Left kidney (tissue), 2 donors: Measurements from ENCODE around the gene KCNQ1. TPM values are rescaled to one million over a fixed set of nuclear protein-coding genes. Genes with fewer than 3 reads are reported as not detected.

Experiments
- DNase-seq: peaks from one replicate; pipeline ENCODE4 v3.0.0-alpha.2; 2013
- polyA plus RNA-seq: library from polyadenylated mRNA; unstranded; fragments of 120-200 nt; gene quantifications from one replicate; pipeline ENCODE4 v1.2.1, GENCODE V29; 2013; ENCODE audit not compliant: insufficient read length

Gene KCNQ1
- polyA plus RNA-seq, 1 donor, result 9.1 TPM

DNA sequence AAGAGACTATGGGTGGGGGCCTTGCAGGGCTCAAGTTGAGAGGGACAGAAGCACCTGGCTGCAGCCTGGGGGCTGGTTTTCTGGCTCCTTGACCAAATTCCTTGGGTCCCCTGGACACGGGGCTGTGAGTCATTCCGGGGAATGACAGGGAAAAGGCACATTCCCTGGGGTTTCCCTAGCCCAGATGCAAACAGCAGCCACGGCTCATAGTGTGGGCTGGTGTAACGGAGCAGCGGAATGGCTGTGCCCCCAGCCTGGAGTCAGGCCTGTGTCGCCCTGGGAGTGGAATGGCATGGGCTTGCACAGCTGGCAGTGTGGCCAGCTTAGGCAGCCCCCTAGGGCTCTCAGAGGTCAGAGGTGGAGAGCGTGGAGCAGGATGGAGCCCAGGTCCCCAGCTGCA is 332.6 kb downstream of the KCNQ1 start:
- DNase-seq, result no peak

DNA sequence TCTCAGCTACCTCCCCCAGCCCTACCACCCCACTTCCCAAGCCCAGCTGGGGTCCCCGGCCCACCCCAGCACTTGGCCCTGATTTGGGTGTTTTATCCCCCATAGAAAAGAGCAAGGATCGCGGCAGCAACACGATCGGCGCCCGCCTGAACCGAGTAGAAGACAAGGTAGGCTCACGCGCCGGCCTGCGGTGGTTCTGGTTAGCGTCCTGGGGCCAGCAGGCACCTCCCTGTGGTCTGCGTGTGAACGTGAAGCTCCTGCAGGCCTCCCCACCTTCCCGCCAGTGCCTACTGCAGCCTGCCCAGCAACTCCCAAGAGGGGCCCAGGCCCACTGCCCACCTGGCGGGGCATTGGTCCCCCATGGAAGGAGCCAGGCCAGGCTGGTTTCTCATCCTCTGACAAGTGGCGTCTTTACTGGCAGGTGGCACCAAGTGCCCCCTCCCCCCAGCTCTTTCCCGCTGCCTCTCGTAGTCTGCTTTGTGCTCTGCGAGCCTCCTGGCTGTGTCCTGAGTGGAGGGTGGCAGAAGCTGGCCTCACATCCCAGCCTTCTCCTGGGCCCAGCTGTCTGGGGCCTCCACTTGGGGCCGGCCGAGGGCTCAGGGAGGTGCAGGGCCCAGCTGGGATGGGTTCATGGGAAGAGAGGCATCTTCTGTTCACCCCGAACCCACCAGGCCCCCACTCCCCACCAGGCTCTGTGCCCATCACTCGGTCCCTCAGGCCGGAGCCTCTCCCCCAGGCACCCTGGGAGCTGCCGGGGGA is 333.2 kb downstream of the KCNQ1 start:
- no peak for DNase-seq

DNA sequence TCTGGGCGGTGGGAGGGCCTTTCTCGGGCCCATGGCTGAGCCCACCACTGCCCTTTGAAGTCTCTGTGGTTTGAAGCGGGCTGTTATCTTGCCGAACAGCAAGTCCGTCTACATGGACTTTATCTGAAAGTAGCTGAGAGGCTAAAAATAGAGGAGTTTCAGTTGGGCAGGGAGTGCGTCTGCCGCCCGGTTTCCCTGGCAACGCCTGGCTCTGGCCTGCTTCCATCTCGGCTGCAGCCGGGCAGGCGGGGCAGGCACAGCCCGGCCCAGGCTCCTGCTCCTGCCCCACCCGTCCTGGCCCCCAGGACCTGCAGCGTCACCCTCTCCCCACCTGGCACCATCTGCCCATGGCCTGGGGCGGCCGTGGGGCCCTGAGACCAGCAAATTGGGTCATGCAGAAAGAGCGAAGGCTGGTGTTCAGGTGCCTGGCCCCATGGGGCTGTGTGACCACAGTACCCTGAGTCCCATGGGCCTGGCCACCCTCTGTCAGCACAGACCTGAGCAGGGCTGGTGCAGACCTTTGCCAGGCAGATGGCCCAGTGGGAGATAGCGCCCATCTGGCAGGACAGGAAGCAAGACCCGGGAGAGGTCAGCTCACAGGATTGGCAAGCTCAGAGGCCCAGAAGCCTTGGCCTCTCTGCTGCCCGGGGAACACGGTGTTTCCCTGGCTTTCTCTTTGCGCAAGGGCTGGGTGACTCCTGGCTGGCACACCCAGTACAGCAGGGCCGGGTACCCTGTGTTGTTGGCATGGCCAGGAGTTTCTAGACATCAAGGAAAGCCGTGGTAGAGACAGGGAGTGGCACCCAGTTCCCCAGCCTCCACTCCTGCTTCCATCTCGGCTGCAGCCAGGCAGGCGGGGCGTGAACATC is 334.1 kb downstream of the KCNQ1 start:
- no peak for DNase-seq

DNA sequence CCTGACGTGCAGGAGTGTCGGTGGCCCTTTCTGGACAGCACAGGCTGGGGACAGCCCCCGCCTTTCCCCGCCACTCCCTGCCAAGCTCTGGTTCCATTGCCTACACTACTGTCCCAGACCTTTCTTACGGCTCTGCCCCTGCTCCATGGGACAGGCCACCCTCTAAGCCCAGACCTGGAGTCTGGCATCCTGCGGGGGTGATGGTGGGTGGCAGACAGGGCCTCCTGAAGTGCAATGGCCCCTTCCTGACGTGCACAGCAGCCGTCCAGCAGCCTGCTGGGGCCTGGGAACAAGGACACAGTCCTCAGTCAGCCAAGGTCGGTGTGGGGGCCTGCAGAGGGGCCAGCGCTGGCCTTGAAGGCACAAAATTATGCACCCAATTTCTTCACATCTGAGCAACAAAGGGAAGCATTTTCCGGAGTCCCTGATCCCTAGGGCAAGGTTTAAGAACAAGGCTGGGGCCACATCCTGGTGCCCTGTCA is 334.7 kb downstream of the KCNQ1 start:
- DNase-seq, result no peak

DNA sequence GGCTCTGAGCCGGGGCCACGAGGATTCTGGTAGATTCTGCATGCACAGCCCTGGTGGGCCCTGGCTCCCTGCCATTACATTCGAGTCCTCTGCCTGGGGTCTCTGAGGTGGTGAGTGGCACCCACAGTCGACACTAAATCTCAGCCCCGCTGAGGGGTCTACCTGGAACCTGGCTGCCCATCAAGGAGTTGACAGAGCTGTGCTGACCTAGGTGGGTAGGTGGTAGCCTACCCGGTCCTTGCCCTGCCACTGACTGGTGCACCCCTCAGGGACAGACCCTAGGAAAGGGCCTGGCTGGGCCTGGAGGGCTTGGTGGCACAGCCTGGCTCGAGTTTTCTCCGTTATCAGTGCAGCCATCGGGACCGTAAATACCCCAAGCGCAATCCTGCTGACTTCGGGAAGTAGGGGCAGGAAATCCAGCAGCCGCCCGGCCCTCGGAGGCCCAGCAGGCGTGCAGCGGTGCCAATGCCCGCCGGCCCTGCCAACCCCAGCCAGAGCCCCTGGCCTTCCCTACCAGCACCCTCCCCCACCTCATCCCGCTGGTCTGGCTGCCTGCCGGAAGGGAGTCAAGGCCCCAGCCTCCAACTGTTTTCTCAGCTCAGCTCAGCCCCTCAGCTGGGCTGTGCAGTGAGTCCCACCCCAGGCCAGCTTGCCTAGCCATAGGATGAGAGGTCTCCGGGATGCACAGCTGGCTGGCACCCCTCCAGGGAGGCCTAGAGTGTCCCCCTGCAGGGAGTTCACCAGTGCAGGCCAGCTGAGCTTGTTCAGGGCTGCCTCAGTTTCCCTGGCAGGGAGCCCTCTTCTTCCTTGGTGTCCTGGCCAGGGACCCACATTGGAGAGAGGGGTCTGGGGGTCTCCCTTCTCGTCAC is 335.4 kb downstream of the KCNQ1 start:
- DNase-seq, result no peak

DNA sequence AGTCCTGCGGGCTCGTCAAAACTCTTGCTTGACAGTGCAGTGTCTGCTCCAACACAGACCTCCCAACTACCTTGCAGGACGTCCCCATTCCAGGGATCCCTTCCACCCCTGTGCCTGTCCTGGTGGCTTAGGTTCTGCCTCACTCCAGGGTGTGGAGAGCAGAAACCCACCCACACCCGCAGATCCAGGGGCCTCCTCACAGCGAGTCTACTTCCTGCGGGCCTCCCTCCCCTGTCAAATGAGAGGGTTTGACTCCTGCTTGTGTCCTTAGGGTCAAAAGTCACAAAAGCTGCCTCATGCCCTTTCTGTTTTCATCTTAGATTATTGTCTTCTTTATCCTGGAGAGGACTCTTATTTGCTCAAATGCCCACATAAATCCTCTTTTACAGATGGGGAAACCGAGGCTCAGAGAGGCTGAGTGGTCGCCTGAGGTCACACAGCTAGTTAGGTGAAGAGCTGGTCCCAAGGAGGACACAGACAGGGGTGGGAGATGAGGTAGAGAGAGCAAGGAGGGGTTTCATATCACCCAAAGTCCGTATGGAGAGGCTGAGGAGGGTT is 336.1 kb downstream of the KCNQ1 start:
- no peak for DNase-seq

DNA sequence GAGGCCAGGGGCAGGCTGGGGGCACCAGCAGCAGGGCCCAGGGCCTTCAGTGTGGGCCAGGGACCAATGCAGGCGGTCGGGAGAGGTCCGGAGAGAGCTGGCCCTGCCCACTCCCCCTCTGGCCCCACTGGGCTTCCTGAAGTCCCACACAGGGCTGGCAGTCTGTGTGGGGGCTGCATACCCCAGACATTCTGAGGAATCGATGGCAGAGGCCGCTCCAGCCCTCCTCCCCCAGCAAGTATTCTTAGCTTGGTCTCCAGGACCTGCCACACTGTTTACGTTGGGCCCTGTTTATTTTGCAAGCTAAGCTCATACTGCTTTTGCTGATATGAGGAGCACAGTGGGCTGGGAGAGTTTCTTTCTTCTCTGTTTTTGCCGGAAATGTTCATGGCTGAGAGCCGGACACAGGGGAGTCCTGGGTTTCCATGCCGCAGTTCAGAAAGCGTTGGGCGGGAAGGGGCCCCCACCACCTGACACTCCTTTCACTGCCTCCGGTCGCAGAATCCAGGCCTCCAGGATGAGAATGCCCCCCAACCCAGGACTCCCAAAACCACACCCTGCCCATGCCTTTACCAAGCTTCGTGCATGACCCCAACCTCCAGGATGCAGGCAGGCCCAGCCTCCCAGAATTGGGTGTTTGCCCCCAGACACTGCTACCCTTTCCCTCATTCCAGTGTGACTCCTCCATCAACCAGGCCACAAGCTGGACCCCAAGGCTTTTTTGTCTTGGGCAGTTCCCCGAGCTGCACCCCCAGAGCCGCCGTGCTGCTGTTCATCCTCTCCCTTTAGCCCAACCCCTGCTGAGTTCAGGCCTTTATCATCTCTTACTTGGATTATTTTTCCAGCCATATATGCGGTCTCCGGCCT is 336.8 kb downstream of the KCNQ1 start:
- no peak for DNase-seq

DNA sequence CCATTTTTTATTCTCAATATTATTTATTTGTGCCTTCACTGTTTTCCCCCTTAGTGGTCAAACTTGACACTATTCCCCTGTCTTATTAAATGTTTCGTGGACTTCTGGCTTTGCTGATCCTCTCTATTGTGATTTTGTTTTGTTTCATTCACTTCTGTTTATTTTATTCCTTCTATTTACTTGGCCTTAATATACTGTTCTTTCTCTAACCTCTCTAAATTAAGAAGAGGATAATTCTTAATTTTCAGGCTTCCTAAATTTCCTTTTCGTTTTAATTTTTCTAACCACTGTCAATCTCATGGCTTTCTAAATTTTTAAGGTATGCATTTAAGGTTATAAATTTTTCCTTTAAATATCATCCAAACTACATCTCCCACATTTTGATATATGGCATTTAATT is 338.0 kb downstream of the KCNQ1 start:
- DNase-seq, result no peak

DNA sequence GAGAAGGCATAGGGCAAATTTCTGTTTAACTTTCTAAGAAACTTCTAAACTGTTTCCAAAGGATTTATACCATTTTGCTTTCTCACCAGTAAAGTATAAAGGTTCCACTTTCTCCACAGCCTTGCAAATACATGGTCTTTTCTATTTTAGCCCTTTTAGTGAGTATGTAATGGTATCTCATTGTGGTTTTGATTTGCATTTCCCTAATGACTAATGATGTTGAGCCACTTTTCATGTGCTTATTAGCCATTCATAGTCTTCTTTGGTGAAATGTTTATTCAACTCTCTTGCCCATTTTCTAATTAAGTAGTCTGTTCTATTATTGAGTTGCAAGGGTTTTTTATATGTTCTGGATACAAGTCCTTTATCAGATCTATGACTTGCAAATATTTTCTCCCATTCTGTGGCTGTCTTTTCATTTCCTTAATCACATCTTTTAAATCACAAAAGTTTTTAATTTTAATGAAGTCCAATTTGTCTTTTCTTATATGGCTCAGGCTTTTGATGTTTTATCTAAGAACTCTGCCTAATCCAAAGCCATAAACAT is 338.8 kb downstream of the KCNQ1 start:
- no peak for DNase-seq

DNA sequence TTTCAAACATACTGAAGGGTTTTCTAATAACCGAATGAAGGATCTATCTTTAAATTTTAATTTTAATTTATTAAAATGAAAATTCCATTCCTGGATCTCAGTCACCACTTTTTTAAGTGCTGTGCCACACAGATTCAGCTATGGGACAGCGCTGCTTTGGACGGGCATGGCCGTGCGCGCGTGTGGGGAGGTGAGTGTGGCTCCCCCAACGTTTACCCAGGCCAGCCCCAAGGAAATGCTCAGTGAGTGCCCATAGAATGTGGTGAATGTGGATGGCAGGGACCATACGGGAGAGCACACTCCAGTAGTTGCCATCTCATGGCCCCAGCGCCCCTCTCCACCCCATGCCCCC is 343.0 kb downstream of the KCNQ1 start:
- no peak for DNase-seq

DNA sequence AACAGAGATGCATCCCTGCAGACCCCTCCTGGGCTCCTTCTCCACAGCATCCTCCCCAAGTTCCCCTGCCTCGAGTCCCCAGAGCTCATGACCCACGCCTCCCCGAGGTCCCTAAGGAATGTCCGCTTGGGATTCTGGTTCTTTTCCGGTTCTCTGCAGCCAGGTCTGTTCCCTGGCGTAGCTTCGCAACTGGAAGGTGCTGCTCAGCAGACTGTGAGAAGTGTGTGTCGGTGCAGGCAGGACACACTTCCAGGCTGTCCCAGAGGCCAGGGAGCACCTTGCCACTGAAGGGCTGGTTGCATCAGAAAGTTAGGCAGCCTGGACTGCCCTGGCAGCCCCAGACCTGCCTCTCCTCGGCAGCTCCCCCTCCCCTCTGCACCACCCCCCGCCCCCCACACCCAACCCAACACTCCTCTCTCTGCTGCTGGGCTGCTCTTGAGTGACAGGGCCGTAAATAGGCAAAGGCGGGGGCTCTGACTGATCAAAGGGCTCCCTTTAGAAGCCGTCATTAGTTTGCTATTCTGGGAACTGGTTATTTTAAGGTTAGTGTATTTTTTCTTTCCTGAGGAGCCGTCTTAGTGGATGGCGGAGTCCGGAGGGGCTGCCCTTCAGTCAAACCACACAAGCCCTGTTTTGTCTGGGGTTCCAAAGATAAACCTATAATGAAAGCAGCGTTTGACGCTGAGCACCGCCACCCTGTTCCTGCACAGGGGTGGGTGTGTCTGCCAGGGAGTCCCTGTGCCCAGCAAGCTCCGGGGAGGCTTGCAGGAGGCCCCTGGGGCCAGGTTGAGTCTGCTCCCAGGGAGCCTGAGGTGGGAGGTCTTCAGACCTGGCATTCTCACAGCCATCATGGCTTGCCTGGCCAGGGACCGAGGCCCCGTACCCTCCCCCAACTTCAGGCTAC is 343.6 kb downstream of the KCNQ1 start:
- no peak for DNase-seq

DNA sequence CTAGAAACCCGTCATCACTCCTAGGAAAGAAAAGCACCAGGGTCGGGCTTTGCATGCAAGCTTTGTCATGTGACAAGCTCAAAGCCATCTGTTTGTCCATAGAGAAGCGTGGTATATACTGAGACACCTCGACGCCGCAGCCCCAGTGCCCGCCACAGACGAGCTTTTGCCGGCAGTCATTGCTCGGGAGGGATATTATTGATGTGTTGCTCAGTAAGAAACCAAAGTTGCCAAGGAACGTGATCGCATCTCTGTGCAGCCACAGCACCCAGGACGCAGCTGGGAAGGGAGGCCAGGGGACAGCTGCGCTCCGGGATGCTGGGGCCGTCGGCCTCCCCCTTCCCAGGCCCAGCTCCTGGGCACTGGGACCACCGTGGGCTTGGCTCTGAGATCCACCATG is 344.5 kb downstream of the KCNQ1 start:
- no peak for DNase-seq

DNA sequence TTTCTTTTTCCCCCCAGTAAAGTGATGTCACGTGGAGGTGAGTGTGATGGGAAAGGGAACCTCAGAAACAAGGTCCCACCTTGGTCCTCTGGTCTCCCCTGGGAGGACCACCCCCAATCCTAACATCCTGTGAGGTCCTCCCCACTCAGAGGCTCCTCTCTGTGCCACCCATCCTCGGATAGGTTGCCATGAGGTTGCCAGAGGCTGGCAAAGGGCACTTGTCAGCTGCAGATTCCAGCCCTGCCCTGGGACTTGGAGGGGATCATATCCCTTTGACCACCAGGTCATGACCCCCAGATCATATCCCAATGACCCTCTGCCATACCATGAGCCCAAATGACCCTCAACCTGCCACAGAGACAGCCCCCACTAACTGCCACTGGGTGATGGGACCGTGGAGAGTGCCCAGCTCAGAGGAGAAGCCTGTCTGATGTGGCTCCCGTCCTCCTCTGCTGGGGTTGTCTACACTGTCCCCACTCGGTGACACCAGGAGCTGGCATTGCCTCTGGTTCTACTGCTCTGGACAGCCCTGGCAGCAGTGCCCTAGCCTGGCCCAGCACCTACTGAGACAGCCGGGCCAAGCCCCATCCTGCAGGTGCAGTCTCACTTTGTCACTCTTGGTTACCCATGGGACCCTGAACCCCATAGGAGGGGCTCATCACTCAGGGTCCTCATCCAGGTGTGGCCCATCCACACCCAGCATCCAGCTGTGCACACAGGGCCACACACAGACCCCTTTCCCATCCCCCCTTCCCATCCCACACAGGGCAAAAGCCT is 345.2 kb downstream of the KCNQ1 start:
- DNase-seq, result no peak

DNA sequence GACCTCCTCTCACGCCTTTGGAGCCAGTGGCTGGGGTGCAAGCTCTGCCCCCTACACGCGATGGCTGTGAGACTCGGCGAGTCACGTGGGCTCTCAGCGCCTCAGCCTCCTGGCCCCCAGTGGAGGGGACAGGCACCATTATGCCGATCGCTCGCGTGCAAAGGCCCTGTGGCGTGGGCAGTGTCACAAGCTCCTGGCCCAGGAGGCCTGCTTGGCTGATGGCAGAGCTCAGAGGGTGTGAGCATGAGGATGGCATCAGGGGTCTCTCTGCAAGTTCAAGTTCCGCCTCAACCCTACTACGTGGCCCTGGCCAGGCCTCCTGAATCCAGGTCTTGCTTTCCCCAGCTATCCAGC is 345.7 kb downstream of the KCNQ1 start:
- DNase-seq, result no peak

DNA sequence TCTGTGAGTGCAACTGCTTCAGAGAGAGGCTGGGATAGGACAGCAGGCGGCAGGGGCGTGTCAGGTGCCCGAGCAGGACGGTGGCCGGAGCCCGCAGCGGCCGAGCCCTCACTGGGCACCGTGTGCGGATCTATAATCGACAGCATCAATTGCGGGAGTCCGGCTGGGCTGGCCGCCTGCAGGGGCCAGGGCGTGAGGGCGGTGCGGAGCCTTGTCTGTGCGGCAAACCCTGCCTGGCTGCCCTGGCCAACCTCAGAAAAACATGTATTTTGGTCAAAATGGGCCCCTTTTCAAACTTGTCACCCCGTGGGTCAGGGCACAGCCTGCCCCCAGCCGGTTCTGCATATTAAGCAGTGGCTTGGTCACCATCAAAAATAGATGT is 346.3 kb downstream of the KCNQ1 start:
- no peak for DNase-seq

DNA sequence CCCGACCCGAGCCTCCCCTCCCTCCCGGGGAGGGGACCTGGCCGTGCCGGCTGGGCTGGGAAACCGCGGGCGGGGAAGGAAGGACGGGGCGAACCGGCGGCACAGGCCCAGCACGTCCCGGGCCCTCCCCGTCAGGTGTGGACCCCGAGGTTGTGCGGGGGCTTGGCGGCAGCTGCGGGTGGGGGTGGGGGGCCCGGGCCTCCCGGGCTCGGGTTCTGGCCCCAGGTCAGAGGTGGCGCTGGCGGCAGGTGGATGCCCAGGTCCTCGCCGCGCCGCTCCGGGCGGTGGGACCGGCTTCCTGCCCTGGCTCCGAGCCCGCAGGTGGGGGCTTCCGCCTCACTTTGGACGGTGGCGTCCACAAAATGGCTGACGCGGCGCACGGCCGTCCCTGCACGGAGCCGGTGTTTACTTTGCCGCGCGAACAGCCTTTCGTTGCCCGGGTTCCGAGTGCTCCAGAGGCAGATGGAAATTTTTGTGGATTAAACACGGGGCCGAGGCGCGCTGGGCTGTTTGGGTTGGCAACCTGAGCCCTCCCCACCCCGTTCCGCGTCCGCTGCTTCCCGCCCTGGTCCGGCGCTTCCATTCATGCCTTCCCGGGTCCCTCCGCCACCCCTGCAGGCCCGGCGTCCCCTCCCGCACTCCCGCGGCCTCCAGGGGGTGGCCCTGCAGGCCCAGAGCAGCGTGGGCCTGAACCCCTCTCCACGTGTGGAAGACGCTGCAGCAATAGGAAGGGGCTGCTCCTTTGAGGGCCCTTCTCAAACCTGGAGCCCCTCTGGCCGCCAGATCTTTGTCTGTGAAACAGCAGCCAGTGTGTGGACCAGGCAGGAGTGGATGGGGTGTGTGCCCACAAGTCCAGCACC is 346.9 kb downstream of the KCNQ1 start:
- no peak for DNase-seq

DNA sequence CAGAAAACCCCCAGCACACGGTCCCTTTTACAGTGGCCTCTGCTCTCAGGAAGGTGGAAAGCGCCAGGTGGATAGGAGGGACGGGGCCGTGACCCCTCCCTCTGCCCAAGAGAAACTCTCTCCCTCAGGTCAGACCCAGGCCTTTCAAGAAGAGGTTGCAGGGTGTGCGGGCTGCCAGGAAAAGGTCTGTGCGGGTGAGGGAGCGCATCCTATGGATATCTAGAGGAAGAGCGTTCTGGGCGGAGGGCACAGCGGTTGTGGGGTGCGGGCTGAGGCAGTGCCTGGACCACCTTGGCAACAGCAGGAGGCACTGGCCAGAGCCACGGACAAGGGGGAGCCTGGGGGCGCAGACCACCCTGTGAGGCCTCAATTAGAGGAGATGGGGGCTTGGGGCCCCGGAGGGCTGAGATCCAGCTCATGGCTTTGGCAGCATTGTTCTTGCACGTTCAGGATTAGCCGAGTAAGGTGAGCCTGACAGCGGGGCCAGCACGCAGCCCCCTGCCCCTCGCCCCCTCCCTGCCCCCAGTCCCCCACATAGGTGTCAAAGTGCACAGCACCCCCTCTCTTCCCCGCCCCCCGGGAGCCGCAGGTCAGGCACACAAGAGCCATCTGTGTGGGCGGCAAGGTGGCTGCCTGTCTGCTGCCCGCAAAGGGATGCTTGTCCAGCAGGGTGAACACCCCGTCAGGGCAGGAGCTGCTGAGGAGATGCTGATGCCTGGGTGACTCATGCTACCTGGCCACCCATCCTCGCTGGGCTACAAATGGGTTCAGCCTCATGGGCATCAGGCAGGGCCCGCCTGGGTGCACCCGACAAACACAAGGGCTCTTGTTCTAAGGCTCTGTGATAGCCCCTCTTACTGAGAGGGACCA is 347.8 kb downstream of the KCNQ1 start:
- DNase-seq, result no peak
